ENCODE data around the gene PPP1R12B. TPM values are rescaled to one million over a fixed set of nuclear protein-coding genes. Genes with fewer than 3 reads are reported as not detected.

Gene PPP1R12B
- total and polyA plus RNA-seq, 12 donors = 16.5 to 969 (median 604) TPM

DNA sequence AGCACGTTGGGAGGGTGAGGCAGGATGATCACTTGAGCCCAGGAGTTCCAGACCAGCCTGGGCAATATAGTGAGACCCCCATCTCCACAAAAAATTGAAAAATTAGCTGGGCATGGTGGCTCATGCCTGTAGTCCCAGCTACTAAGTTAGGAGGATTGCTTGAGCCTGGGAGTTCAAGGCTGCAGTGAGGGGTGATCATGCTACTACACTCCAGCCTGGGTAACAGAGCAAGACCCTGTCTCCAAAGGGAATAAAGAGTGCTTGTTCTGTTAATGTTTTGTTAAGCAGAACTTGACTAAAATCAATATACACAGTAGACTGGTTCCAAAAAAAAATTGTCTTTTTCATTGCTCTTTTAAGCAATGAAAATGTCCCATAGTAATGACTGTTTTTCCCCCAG lies 215.3 kb downstream of the PPP1R12B start:
- intact Hi-C loops (cut with DNase I) = loop anchor here in 2 of 10 donors (10.0 kb wide), 2 partner anchors 49 to 69 kb away; no protein-coding TSS in a partner anchor
- H3K36me3 ChIP-seq = peaks cover 0 to 71% (median 14%) of the 10 kb centered on the region in 9 donors
- 63 to 83% methylated on average over 1 of the region's 1 CpG for WGBS, 2 donors
- no peak overlapping the region for H3K4me3 ChIP-seq
- H3K27ac ChIP-seq = peak overlapping the region in 3 of 10 donors; percentile 8 to 40 (median 34)
- peaks cover 7 to 92% (median 47%) of the 10 kb centered on the region in 9 donors for H3K4me1 ChIP-seq
- no peak for TF ChIP-seq CTCF (IDR thresholded peaks at IDR 0.05)
- no peaks in the 10 kb centered on the region for H3K27me3 ChIP-seq
- no peak for ATAC-seq
- DNase-seq = no peak
- no peaks in the 10 kb centered on the region for H3K9me3 ChIP-seq

DNA sequence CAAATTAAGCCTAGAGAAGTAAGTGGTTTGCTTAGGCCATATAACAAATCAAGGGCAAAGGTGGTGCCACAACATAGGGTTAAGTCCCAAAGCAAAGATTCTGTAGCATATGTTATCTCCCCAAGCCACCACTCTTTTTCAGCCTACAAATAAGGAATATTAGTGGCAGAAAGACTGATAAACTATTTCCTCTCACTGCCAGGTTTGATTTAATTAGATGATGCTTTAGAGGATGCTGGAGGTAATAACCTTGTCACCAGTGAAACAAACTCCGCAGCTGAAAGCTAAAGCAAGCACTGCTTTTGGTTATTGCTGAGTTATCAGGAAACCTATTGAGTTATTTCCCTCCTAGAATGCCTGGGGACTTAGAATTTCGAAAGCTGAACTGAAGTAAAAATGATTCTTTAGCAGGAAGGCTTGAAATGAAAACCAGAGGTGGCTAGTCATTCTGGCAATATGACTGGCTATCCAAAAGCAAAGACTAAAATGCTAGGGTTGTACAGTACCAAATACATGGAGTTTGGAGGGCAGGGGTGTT lies 216.5 kb downstream of the PPP1R12B start:
- no peak for DNase-seq
- Histone ChIP-seq H3K27me3 (no peaks in the 10 kb centered on the region), H3K27ac (peak overlapping the region in 6 of 10 donors; percentile 12 to 60 (median 50)), H3K4me3 (no peak overlapping the region), H3K36me3 (peaks cover 0 to 83% (median 20%) of the 10 kb centered on the region in 9 donors), H3K4me1 (peaks cover 7 to 94% (median 54%) of the 10 kb centered on the region in 9 donors), H3K9me3 (no peaks in the 10 kb centered on the region)
- ATAC-seq = no peak
- WGBS, 2 donors = 79 to 82% methylated on average over 2 of the region's 2 CpGs
- TF ChIP-seq CTCF (IDR thresholded peaks at IDR 0.05) = no peak
- intact Hi-C loops (cut with DNase I) = loop anchor here in 5 of 10 donors (5.0 to 10.0 kb wide), 4 partner anchors 48 to 70 kb away; no protein-coding TSS in a partner anchor

DNA sequence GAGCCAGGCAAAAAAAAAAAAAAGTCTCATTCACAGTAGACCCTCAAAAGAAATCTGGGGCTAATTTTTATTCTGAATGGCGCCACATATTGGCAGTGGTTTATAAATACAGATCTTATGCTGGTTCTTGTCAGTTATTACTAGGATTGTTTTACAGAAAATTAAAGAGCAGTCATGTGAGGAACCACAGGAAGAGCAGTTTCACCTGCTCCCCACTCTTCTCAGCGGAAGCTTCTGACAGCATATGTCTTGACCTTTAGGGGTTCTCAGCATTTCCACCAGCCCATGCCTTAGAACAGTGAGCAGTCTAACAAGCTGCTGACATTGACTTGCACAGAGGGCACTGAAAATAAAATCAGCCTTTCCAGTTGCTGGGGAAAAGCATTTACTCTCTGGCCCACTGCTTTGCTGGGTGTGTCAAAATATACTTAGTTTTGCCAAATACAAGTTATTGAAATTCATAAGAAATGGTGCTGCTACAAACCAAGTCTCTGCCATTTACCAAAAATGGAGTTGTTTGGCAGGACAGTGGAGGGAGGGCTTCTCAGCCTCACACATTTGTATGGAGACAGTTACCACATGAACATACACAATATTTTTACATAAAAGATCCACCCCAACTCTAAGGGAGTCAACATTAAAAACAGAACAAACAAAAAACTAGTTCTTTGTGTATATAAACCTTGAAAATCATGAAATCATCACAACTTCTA lies 217.5 kb downstream of the PPP1R12B start:
- TF ChIP-seq CTCF (IDR thresholded peaks at IDR 0.05) = no peak
- intact Hi-C loops (cut with DNase I) = loop anchor here in 5 of 10 donors (5.0 to 10.0 kb wide), 4 partner anchors 49 to 71 kb away; no protein-coding TSS in a partner anchor
- 89 to 93% methylated on average over 2 of the region's 2 CpGs for WGBS, 2 donors
- Histone ChIP-seq H3K27me3 (no peaks in the 10 kb centered on the region), H3K4me1 (peaks cover 7 to 85% (median 54%) of the 10 kb centered on the region in 9 donors), H3K4me3 (no peak overlapping the region), H3K36me3 (peaks cover 0 to 94% (median 22%) of the 10 kb centered on the region in 9 donors), H3K27ac (peak overlapping the region in 9 of 10 donors; percentile 4 to 60 (median 33)), H3K9me3 (no peaks in the 10 kb centered on the region)
- no peak for DNase-seq
- peak in 3 of 8 donors; percentile 16 to 26 (median 26) for ATAC-seq

- DNase-seq (no peak), ATAC-seq (no peak)
- Histone ChIP-seq H3K36me3 (peaks cover 0 to 97% (median 24%) of the 10 kb centered on the region in 9 donors), H3K4me3 (no peak overlapping the region), H3K27ac (peak overlapping the region in 7 of 10 donors; percentile 4 to 60 (median 18)), H3K4me1 (peaks cover 7 to 84% (median 46%) of the 10 kb centered on the region in 9 donors), H3K27me3 (peaks cover 0 to 5% (median 0%) of the 10 kb centered on the region in 7 donors), H3K9me3 (no peaks in the 10 kb centered on the region)
- intact Hi-C loops (cut with DNase I) = loop anchor here in 5 of 10 donors (5.0 to 10.0 kb wide), 4 partner anchors 50 to 73 kb away; no protein-coding TSS in a partner anchor
- 68% methylated on average over 4 of the region's 4 CpGs for WGBS, 2 donors
- TF ChIP-seq CTCF (IDR thresholded peaks at IDR 0.05) = no peak
Observed at GRCh38 chr1:202567738-202568137, 219.2 kb downstream of the PPP1R12B start.
